NK-92 treated with Interleukin-12 subunit alpha and Interleukin-12 subunit beta, amount 100 ng/mL, for 24 hours (cell line): ENCODE measurements around the gene XPO6.

Experiments
- DNase-seq: peaks from one replicate; lab custom pipeline; 2025; lab: John Stamatoyannopoulos, UW

The XPO6 gene

DNA sequence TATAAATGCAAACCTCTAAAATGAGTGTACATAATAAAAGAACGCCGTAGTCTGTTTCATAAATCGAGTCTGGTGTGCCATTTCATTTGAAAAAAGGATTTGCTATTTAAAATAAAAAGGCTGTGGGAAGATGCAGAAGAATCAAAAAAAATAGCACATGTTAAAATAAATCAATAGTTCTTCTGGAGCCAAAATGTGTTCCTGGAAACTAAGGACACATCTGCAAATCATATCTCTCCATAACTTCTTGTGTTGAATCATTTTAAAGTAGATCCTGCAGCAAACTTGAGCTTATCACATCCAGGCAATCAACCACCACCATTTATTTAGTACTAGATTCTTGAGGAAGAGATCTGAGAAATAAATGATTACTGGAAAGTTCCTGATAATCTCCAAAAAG, 29.0 kb downstream of the XPO6 start:
- DNase-seq = no peak

DNA sequence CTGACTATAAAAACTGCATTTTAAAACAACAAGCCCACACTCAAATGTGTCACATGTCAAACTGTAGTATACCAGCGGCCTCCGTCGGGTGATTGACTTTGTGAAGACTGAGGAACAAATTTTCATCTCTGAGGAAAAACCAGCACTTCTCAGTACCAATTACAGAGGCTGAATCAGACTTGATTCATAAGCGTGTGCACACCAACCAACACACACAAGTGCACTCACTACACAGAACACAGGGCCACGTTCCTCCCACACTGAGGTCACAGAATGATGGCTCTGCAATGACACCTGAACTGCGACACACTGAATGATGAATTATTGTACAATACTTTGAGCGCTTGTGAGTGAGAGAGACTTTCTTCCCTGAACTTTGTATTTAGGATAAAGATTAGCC, 29.6 kb downstream of the XPO6 start:
- DNase-seq = no peak

DNA sequence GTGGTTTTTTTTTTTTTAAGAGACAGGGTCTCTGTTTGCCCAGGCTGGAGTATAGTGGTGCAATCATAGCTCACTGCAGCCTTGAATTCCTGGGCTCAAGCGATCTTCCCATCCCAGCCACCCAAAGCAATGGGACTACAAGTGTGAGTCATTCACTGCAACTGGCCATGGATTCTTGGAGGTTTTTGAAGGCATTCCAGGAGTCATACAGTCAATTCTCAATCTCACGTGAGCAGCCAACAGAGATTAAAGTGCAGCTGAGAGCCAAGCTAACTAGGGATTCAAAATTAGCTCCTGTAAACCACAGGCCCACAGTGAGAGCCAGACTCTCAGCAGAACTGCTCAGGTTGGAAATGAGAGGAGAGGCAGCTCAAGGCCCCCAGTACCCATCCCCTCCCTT, 30.2 kb downstream of the XPO6 start:
- no peak for DNase-seq

DNA sequence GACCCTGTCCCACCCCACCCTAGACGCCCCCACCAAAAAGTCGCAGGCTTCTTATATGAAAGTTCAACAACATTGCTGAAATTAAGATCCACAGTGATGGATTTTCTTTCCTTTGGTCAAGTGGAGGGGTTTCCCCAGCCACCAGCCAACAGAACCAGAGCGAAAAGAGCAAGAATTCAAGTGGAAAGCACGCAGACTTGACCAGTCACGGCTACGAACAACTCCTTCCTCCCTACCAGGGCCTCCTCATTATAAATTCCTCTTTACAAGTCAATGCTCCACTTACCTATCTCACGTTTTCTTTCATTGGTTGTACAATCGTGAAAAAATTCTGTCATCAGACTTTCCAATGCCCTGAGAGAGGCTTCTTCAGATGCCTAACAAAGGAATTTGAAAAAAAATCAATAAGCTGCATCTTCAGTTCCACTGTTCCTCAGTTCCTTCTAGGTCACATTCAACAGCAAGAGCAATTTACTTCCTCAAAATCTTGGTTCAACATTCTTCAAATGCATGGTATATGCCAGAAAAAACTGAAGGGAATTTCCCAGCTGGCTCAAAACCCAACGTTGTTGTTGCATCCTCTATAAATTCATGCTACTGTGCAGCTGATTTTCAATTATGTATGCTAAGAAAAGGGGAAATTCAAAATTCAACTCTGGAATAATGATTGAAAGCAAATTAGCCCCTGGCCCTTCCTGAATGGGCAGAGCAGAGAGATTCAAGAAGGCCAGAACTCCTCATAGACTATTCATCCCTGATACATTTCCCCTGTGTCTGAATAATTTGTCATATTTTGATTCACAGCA, 30.9 kb downstream of the XPO6 start:
- no peak for DNase-seq

DNA sequence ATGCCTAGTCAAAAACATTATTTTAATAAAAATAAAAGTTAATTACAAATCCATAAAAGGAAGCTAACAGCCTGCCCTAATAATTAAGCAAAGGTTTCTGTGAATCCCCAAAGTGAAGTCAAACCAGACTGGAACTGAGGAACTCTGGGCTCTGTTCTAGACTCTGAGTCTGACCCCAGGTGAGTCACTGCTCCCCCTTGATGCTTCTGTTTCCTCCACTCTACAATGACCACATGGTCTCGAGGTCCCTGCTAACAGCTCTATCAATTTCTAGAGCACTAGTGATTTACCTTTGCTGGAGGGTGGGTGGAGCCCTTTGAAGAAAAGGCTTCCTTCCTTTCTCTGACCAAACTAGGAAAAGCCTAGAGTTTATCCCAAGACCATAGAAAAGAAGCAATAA, 32.4 kb downstream of the XPO6 start:
- DNase-seq = no peak

DNA sequence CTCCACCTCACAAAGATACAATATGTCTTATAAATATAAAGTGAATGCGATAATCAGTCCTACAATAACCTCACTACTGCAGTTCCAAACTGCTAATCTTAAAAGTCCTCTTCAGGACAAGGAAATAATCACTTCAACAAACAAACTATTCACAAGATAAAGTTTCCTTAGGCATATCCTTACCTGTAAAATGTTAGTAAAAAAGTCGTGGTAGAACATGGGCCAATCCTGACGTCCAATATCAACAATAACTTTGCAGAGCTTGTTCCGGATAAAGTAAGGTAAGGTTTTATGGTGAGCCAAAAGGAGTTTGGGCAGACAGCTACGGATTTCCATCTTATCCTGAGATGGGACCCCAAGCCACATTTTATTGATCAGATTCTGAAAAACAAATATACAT, 36.0 kb downstream of the XPO6 start:
- DNase-seq = no peak

DNA sequence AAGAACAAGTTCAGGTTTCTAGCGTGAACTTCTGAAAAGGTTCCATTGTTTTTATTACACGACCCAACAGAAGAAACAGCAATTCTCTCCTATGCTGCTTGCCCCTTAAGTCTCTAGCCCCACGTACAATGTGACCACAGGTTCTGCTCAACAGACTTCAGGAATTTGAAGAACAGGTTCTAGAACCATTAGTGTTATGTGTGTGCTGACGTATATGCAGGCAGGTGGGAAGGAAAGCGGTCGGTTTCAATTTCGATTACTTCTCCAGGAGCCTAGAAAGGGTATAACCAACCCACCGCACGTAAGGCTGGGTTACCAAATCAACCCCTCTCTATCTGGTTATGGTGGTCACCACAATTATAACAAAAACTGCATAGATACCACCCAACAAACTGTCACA, 39.4 kb downstream of the XPO6 start:
- DNase-seq = no peak

DNA sequence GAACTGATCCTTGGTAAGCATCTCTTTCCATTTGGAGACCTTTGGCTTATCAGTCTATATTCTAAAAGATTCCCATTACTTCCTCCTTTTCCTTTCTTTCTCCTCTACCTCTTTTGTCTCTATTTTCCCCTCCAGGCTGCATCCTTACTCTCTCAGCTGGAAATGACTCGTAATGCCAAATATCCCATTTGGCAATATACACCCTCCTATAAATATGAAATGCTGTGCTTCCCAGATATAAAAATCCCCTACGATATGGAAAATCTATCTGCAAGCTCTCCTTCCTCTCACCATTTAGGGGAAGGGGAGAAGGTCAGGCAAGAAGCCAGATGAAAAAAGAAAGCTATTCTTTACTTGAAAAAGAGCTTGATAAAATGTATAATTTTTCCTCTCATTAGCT, 39.9 kb downstream of the XPO6 start:
- DNase-seq = no peak

DNA sequence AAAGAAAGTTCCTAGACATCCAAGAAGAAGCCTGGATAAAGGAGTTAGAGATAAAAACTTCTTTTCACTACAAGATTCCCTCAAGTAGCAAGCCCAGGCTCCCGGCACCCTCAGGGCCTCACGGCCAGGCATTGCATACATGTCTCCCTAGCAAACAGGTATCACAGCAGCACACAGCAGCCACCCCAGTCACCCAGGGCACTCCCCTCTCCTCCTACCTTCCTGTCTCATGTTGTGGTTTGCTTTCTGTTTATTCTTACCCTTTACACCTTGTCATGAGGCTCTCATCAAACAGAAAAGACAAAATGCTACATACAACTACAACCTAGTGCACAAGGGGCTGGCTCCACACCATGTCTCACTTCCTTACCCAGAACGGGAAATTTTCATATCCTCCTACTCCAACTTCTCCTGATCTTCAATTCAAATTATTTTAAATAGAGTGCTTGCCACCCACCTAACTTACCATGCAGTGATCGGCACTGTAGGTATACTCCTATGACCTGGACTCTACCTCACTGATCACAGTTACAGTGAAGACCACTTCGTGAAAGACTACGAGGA, 42.7 kb downstream of the XPO6 start:
- no peak for DNase-seq

DNA sequence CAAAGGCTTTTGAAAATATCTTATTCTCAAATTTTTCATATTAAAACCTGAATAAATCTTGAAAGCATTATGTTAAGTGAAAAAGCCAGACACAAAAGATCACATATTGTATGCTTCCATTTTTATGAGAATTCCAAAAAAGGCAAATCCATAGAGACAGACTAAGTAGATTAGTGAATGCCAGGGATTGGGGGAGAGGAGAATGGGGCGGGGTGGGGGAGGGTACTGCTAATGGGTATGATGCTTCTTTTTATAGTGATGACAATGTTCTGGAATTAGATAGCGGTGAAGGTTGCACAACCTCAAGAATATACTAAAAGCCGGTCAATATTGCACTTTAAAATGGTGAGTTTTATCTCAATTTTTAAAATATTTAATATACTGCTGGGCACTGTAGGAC, 44.0 kb downstream of the XPO6 start:
- no peak for DNase-seq

DNA sequence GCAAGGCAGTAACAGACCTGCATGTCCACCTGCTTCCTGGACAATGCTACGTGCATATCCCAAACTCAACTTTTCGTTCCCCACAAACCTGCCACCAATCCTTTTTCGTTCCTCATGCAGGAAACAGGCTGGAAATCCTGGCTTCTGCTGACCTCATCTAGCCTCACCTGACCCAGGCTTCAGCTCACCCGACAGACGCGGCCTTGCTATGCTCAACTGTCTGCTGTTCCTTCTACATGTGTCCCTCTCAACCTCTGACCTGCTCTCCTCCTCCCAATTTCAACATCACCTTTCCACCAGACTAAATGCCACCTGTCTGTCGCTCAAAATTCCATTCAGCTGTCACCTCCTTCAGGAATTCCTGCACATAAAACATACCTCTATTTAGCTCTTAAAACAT, 44.5 kb downstream of the XPO6 start:
- no peak for DNase-seq

DNA sequence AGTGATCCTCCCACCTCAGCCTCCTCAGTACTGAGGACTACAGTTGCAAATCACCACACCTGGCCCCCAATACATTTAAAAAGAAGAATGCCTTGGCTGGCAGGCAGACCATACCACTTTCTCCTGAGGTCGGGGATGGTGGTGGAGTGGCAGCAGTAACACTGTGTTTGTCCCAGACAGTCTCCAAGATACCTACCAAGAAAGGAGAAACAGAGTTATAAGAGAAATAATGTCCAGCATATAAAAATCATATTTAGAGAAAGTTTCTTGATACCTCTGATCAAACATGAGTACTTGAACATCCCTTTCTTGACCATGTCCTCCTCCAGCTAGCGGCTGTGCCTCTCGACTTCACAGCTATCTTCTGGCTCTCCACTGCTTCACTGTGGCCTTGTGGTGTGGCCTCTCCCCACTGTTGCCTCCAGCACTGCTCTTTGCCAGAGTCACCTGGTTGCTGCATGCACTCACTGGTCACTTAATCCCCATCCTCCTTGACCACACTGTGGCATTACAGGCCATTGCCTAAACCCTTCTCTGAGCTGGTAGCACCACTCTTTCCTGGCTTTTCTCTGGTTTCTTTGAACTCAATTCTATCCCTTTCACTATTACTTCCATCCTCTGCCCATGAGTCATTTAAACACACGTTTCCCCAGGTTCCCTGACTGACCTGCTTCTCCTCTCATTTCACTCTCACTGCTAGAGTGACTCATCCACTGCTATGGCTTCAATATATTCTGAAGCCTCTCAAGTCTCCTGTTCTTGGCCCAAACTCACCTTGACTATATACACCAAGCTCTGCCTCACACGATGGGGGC, 45.2 kb downstream of the XPO6 start:
- DNase-seq = no peak

DNA sequence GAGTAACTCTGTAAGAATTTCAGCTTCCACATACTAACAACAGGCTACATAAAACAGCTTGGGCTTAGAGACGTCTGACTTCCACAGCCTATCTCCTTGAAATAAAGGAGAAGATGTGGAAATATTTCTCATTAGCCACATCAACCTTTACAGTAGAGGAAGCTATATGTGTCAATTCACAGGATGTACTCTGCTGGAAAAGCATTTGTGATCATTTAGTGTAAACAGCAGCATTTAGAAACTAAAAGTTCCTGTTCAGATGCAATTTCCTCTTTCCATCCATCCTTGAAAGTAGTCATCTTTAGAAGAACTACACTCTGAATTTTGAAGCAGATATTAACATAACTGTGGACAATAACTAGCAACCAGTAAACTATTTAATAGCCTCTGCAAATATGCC, 46.2 kb downstream of the XPO6 start:
- no peak for DNase-seq

DNA sequence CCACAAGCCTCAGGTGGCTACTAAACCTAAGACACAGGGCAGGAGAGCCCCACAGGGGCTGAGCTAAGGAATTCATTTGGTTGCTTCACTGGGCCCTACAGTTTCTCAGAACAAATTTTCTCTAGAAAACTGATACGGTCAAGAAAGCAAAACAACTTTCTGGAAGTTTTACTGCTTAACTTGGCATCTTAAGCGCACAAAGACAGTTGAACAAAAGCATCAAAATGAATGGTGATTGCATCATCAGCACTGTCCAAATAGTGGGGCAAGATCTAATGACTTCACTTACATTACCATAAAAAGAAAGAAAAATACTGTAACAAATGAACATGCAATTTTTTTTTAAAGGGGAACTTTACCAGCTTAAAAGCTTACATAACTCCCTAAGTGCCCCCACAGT, 47.6 kb downstream of the XPO6 start:
- DNase-seq = no peak

DNA sequence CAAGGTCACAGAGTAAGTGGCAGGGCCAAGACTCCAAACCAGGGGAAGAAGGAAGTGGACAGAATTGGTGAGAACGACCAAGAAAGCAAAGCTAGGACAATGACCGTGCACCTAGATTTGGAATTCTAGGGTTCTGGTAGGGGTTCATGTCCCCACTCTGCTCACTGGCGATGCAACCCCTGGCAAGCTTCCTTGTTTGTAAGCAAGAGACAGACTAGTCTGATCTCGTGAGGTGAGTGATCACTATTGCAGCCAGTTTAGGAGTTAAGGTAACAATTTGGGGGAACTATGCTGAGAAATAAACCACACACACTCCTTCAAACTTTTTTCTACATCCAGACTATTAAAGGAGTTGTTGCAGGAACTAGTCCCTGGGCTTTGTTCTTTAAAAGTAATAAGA, 48.1 kb downstream of the XPO6 start:
- DNase-seq = no peak

DNA sequence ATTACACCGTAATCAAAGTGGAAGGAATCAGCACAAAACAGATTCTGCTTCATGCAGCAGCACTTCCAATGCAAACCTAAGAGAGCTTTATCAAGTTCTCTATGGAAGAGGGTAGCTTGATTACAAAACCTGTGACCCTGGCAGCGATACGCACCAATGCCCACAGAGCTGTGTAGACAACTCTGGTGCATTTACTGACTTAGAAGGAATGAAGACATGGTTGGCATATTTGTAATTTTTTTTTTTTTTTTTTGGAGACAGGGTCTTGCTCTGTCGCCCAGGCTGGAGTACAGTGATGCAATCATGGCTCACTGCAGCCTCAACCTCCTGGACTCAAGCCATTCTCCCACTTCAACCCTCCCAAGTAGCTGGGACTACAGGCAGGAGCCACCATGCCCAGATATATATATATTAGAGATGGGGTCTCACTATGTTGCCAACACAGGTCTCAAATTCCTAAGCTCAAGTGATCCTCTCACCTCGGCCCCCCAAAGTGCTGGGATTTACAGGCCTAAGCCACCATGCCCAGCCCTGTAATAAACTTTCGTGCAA, 49.4 kb downstream of the XPO6 start:
- no peak for DNase-seq

DNA sequence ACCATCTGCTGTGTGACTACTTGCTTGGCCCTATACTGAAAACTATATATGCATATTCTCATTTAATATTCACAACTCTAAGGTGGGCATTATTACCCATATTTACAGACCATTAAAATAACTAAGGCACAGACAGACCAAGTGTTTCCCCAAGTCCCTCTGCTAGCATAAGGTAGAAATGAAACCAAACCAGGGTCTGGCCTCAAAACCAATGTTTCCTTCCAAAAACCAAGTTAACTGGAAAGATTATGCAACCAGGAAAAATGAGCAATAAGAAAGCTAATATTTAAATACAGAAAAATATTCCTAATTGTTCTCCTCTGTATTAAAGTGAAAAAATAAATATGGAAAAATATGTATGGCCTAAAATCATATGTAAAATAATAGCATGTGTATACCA, 50.1 kb downstream of the XPO6 start:
- no peak for DNase-seq

DNA sequence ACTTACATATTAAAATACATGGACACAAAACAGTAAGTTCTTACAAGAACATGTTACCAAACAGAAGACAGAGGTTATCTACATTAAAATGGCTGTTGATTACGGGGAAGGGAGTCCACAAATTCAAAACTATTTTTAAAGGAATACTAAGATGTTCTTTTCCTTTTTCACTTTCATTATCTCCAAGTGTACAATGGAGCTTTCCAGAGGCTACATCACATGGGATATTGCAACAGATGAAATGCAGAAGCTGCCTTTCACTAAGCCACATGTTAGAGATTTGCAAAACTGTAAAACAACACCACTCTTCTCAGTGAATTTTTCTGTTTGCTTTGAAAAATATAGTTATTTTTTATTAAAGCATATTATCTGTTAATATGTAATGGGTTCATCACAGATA, 53.6 kb downstream of the XPO6 start:
- no peak for DNase-seq

DNA sequence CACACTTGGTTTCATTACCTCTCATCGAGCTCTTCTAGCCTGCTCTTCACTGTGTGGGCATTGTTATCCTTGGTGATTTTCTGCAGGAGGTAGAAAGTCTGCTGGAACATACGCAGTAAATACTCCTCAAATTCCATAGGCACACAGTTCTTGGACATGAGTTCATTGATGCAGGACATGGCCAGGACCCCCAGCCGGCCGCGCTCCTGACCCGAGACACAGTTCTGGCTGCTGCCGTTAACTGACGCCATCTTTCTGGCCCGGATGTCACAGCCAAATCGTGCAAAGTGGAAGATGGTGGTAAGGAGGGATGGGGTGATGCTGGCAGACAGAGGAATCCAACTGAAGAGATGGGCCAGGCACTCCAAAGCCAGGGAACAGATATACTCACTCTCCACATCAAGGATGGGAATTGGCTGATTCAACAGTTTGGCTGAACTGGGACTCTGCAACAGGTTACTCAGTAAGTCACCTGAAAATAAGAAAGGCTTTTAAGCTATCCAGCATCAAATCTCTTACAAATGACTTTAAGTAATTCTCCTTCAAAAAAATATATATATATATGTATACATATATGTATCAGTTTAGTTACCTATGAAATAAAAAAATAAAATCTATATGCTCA, 55.6 kb downstream of the XPO6 start:
- no peak for DNase-seq

DNA sequence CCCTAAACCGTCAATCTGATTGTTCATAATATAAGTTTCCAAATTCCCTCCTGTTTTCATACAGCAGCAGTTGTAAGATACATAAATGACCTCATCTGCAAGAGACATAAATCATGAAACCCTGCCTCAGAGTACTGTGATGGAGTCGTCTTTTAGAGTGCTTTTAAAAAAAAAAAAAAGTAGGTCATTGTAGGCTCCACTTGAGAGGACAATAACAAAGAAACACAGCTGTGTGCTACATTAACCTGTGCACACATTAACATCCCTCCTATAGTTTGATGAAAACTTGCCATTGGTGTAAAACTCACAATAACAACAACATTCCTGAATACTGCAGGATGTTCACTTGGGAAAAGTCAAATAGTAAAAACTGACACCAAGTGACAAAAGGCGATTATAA, 56.5 kb downstream of the XPO6 start:
- no peak for DNase-seq

DNA sequence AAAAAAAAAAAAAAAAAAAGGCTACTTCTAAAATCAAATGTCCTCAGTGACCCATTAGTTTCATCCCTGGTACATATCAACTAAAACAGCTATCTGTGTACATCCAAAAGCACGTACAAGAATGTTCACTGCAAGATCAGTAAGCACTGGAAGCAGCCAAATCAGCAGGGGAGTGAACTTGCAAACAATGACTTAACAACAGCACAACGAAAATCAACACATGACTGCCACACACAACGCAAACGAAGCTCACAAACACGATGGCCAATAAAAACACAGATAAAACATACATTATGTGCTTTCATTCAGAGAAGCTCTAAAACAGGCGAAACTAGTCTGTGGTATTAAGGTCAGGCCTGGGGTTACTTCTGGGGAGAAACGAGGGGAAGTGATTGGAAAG, 60.6 kb downstream of the XPO6 start:
- DNase-seq = no peak
